H9 (cell line): ENCODE results near the gene CCDC192. TPM values are rescaled to one million over a fixed set of nuclear protein-coding genes. Genes with fewer than 3 reads are reported as not detected.

Source experiments
- DNase-seq: peaks from one replicate; pipeline ENCODE4 v3.0.0-alpha.2; 2017
- H2AFZ ChIP-seq: one replicate; pipeline ENCODE4 v1.6.1; 2013; ENCODE audit warnings: mild to moderate bottlenecking, low read length, control low read depth, moderate library complexity
- H2AK5ac ChIP-seq: 2 replicates; pipeline ENCODE4 v1.6.1; 2013; ENCODE audit warnings: low read length, control low read depth, mixed read lengths; ENCODE audit not compliant: insufficient read length
- H2BK120ac ChIP-seq: one replicate; pipeline ENCODE4 v1.6.1; 2013; ENCODE audit warnings: low read depth, mild to moderate bottlenecking, low read length, control low read depth, inconsistent platforms; ENCODE audit not compliant: poor library complexity, severe bottlenecking
- H2BK12ac ChIP-seq: 2 replicates; pipeline ENCODE4 v1.6.1; 2013; ENCODE audit warnings: low read length, control low read depth, mixed read lengths, low read depth; ENCODE audit not compliant: insufficient read length
- H2BK15ac ChIP-seq: 2 replicates; pipeline ENCODE4 v1.6.1; 2013; ENCODE audit warnings: low read depth, low read length, control low read depth
- H2BK20ac ChIP-seq: one replicate; pipeline ENCODE4 v1.6.1; 2013; ENCODE audit warnings: low read depth, mild to moderate bottlenecking, low read length, control low read depth, inconsistent platforms; ENCODE audit not compliant: poor library complexity, severe bottlenecking
- H2BK5ac ChIP-seq: 2 replicates; pipeline ENCODE4 v1.6.1; 2013; ENCODE audit warnings: low read length, control low read depth, mixed read lengths; ENCODE audit not compliant: insufficient read length
- H3K14ac ChIP-seq: 2 replicates; pipeline ENCODE4 v1.6.1; 2013; ENCODE audit warnings: low read length, control low read depth; ENCODE audit not compliant: insufficient read depth
- H3K18ac ChIP-seq: 2 replicates; pipeline ENCODE4 v1.6.1; 2013; ENCODE audit warnings: low read depth, mild to moderate bottlenecking, mixed read lengths, low read length, control low read depth; ENCODE audit not compliant: insufficient read length
- H3K23ac ChIP-seq: 2 replicates; pipeline ENCODE4 v1.6.1; 2013; ENCODE audit warnings: low read length, control low read depth, mixed read lengths, low read depth; ENCODE audit not compliant: insufficient read length
- H3K23me2 ChIP-seq: 2 replicates; pipeline ENCODE4 v1.6.1; 2013; ENCODE audit warnings: low read depth, mild to moderate bottlenecking, mixed read lengths, low read length, control low read depth; ENCODE audit not compliant: insufficient read length, poor library complexity, severe bottlenecking
- H3K27ac ChIP-seq: 2 replicates; pipeline ENCODE4 v1.5.1; 2013; ENCODE audit warnings: low read length, control low read depth, mixed read lengths, low read depth; ENCODE audit not compliant: insufficient read length
- H3K27me3 ChIP-seq: 2 replicates; pipeline ENCODE4 v1.6.1; 2013; ENCODE audit warnings: low read length, control low read depth, inconsistent platforms; ENCODE audit not compliant: insufficient read depth
- H3K4ac ChIP-seq: 2 replicates; pipeline ENCODE4 v1.6.1; 2013; ENCODE audit warnings: low read depth, mild to moderate bottlenecking, control low read depth, inconsistent platforms, low read length, moderate library complexity
- H3K4me1 ChIP-seq: 2 replicates; pipeline ENCODE4 v1.6.1; 2013; ENCODE audit warnings: low read length, control low read depth, inconsistent platforms; ENCODE audit not compliant: insufficient read depth
- H3K4me2 ChIP-seq: 2 replicates; pipeline ENCODE4 v1.6.1; 2013; ENCODE audit warnings: low read length, control low read depth, mixed read lengths; ENCODE audit not compliant: insufficient read length, insufficient read depth
- H3K56ac ChIP-seq: 2 replicates; pipeline ENCODE4 v1.6.1; 2013; ENCODE audit warnings: low read depth, mild to moderate bottlenecking, mixed read lengths, low read length, control low read depth; ENCODE audit not compliant: insufficient read length
- H3K79me1 ChIP-seq: 2 replicates; pipeline ENCODE4 v1.6.1; 2013; ENCODE audit warnings: low read depth, mild to moderate bottlenecking, moderate library complexity, low read length, control low read depth, inconsistent platforms; ENCODE audit not compliant: insufficient read depth, poor library complexity, severe bottlenecking
- H3K79me2 ChIP-seq: 2 replicates; pipeline ENCODE4 v1.6.1; 2013; ENCODE audit warnings: low read length, control low read depth, inconsistent platforms; ENCODE audit not compliant: insufficient read depth
- H3K9ac ChIP-seq: 2 replicates; pipeline ENCODE4 v1.6.1; 2013; ENCODE audit warnings: low read length, control low read depth, mixed read lengths; ENCODE audit not compliant: insufficient read length; ENCODE audit errors: extremely low read depth
- H3K9me3 ChIP-seq: one replicate; pipeline ENCODE4 v1.6.1; 2013; ENCODE audit warnings: low read depth, low read length, inconsistent platforms; ENCODE audit not compliant: control insufficient read depth
- H3T11ph ChIP-seq: one replicate; pipeline ENCODE4 v1.6.1; 2013; ENCODE audit warnings: mild to moderate bottlenecking, low read length, control low read depth, inconsistent platforms
- H4K20me1 ChIP-seq: one replicate; pipeline ENCODE4 v1.6.1; 2013; ENCODE audit not compliant: control insufficient read depth, insufficient read length, insufficient read depth
- H4K5ac ChIP-seq: 2 replicates; pipeline ENCODE4 v1.6.1; 2013; ENCODE audit warnings: low read depth, mild to moderate bottlenecking, mixed read lengths, low read length, control low read depth; ENCODE audit not compliant: insufficient read length
- H4K8ac ChIP-seq: replicated peaks from 2 replicates; pipeline ENCODE4 v1.6.1; 2013; ENCODE audit warnings: low read length, control low read depth, mixed read lengths, low read depth; ENCODE audit not compliant: insufficient read length
- H4K91ac ChIP-seq: 2 replicates; pipeline ENCODE4 v1.6.1; 2013; ENCODE audit warnings: low read depth, mild to moderate bottlenecking, moderate library complexity, mixed read lengths, low read length, control low read depth; ENCODE audit not compliant: insufficient read length
- H3K27ac Mint-ChIP-seq, 3 experiments: 2 replicates in 2 of 3; 3 replicates in 1 of 3; pipeline ENCODE4 v1.8.0; 2020 to 2021; ENCODE audit warnings: mixed read lengths in 3 of 3, mild to moderate bottlenecking in 1 of 3, moderate library complexity in 1 of 3
- H3K27me3 Mint-ChIP-seq: 2 replicates; pipeline ENCODE4 v1.8.0; 2021; ENCODE audit warnings: low read depth, mild to moderate bottlenecking, moderate library complexity, mixed read lengths
- H3K36me3 Mint-ChIP-seq, 3 experiments: 2 replicates in 2 of 3; 3 replicates in 1 of 3; pipeline ENCODE4 v1.8.0; 2020 to 2021; ENCODE audit warnings: low read depth in 3 of 3, mixed read lengths in 3 of 3; ENCODE audit not compliant: insufficient read depth in 1 of 3
- H3K4me1 Mint-ChIP-seq, 2 experiments: 2 replicates each; pipeline ENCODE4 v1.8.0; 2020; ENCODE audit warnings: mixed read lengths in 2 of 2
- H3K4me3 Mint-ChIP-seq, 2 experiments: 2 replicates in 1 of 2; 3 replicates in 1 of 2; pipeline ENCODE4 v1.8.0; 2020 to 2021; ENCODE audit warnings: mild to moderate bottlenecking in 2 of 2, mixed read lengths in 2 of 2, moderate library complexity in 1 of 2
- H3K9me3 Mint-ChIP-seq, 2 experiments: 2 replicates in 1 of 2; 3 replicates in 1 of 2; pipeline ENCODE4 v1.8.0; 2020; ENCODE audit warnings: mild to moderate bottlenecking in 2 of 2, mixed read lengths in 2 of 2, moderate library complexity in 1 of 2
- WGBS: extraction: QIAGEN DNeasy Blood & Tissue Kit; methylation state at CpG from one replicate; pipeline ENCODE4 v1.1.7; 2013; ENCODE audit warnings: missing lambda C conversion rate, low lambda C conversion rate, mixed read lengths; ENCODE audit not compliant: insufficient read length; ENCODE audit errors: extremely low coverage; 5-methylcytosine and 5-hydroxymethylcytosine counted together
- total RNA-seq: library from RNA; stranded (reverse); gene quantifications from 2 replicates; pipeline ENCODE4 v1.2.1, GENCODE V29; 2021
- TF ChIP-seq, protein P1 (sequence below): fragments of 200-600 bp; sonication (generic); conservative IDR thresholded peaks from 3 replicates; pipeline ENCODE4 v1.8.0; 2021; ENCODE audit warnings: antibody characterized with exemption, mild to moderate bottlenecking

CCDC192 gene
- total RNA-seq, 1 experiment from 2014 or later: not detected

DNA sequence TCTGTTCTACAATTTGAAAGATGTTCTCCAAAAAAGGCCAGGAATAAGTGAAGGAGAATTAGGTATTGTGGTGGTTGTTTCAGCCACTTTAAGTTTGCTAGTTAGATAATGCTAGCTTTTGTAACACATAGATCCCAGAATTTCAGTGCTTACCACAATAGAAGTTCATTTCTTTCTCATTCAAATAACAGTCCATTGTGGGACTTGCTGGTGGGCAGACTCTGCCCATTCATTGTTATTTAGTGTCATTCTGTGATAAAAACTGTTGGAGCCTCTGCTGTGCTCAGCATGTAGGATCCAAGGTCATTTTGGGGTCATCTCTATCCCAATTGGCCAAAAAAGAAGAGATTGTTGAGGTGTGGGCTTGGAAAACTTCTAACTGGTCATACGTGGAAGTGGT, 106.8 kb downstream of the CCDC192 start:
- Histone ChIP-seq H3K79me1 (no peaks in the 10 kb centered on the region), H3K27ac (no peak overlapping the region), H3K23me2 (no peaks in the 10 kb centered on the region), H3K9ac (no peak overlapping the region), H2BK20ac (no peak overlapping the region), H3K79me2 (no peaks in the 10 kb centered on the region), H3K23ac (no peak overlapping the region), H3T11ph (no peak overlapping the region), H3K18ac (no peak overlapping the region), H4K8ac (no peak overlapping the region), H2AK5ac (no peak overlapping the region), H3K4me2 (no peak overlapping the region), H4K5ac (no peak overlapping the region), H3K14ac (no peak overlapping the region), H2BK5ac (no peak overlapping the region), H3K56ac (no peak overlapping the region), H4K20me1 (no peaks in the 10 kb centered on the region), H2BK12ac (no peak overlapping the region), H2BK15ac (no peak overlapping the region), H3K4me1 (peaks cover 9% of the 10 kb centered on the region), H3K4ac (no peak overlapping the region), H2BK120ac (no peak overlapping the region), H3K9me3 (no peaks in the 10 kb centered on the region), H4K91ac (no peak overlapping the region), H2AFZ (no peak overlapping the region), H3K27me3 (no peaks in the 10 kb centered on the region)
- no peak for DNase-seq
- Mint-ChIP-seq H3K27me3 (no peaks in the 10 kb centered on the region), H3K4me1 (peaks cover 44 to 59% of the 10 kb centered on the region in 2 experiments), H3K27ac (peak overlapping the region in 1 of 3 experiments; percentile 28; a peak in 1 of 7 replicates), H3K4me3 (0 out of 5 replicates have a peak overlapping the region, but pooled peaks of 1 of the 2 experiments have one; percentile 0), H3K9me3 (no peaks in the 10 kb centered on the region), H3K36me3 (no peaks in the 10 kb centered on the region)
- WGBS: no CpG with 5 or more reads among the region's 1 CpG
- TF ChIP-seq, protein P1, sequence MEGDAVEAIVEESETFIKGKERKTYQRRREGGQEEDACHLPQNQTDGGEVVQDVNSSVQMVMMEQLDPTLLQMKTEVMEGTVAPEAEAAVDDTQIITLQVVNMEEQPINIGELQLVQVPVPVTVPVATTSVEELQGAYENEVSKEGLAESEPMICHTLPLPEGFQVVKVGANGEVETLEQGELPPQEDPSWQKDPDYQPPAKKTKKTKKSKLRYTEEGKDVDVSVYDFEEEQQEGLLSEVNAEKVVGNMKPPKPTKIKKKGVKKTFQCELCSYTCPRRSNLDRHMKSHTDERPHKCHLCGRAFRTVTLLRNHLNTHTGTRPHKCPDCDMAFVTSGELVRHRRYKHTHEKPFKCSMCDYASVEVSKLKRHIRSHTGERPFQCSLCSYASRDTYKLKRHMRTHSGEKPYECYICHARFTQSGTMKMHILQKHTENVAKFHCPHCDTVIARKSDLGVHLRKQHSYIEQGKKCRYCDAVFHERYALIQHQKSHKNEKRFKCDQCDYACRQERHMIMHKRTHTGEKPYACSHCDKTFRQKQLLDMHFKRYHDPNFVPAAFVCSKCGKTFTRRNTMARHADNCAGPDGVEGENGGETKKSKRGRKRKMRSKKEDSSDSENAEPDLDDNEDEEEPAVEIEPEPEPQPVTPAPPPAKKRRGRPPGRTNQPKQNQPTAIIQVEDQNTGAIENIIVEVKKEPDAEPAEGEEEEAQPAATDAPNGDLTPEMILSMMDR: no peak
